GM12875 (cell line): ENCODE measurements around the gene SLC5A7.

Experiments
- H3K4me3 ChIP-seq: one replicate; pipeline ENCODE4 v1.5.1; 2011; ENCODE audit warnings: low read depth, low read length, control low read depth
- CTCF ChIP-seq: IDR thresholded peaks from 2 replicates; pipeline ENCODE4 v1.5.1; 2011; ENCODE audit warnings: low read depth, mild to moderate bottlenecking, control low read depth, inconsistent platforms, low read length, moderate library complexity, borderline replicate concordance; ENCODE audit not compliant: insufficient read depth

The SLC5A7 gene

GRCh38 chr2:107986278-107987217 is at the start of gene SLC5A7:
Gene SLC5A7 (plus strand): TSS chr2:107986524. CDS start chr2:107988156, 1,632 bp downstream.
- TF ChIP-seq CTCF: no peak
- H3K4me3 ChIP-seq: no peak within 1 kb of the TSS

GRCh38 chr2:107961395-107961794 is 24.9 kb upstream of the SLC5A7 start:
- H3K4me3 ChIP-seq: no peak overlapping the region
- no peak for TF ChIP-seq CTCF

GRCh38 chr2:107964185-107964584 is 22.1 kb upstream of the SLC5A7 start:
- H3K4me3 ChIP-seq: no peak overlapping the region
- TF ChIP-seq CTCF: no peak

- H3K4me3 ChIP-seq: no peak overlapping the region
- TF ChIP-seq CTCF: no peak
Measured at GRCh38 chr2:107984707-107985106, 1.6 kb upstream of the SLC5A7 start.

GRCh38 chr2:107988108-107988507 is 1.8 kb downstream of the SLC5A7 start:
- no peak overlapping the region for H3K4me3 ChIP-seq
- no peak for TF ChIP-seq CTCF

- no peak overlapping the region for H3K4me3 ChIP-seq
- no peak for TF ChIP-seq CTCF
Measured at GRCh38 chr2:107989445-107989844, 3.1 kb downstream of the SLC5A7 start.

- no peak for TF ChIP-seq CTCF
- no peak overlapping the region for H3K4me3 ChIP-seq
Measured at GRCh38 chr2:107990718-107991117, 4.4 kb downstream of the SLC5A7 start.
